ENCODE data around the gene TBXA2R.
A peak's percentile ranks its signal among the peaks of the same experiment; 100 is the strongest.

The TBXA2R gene

DNA sequence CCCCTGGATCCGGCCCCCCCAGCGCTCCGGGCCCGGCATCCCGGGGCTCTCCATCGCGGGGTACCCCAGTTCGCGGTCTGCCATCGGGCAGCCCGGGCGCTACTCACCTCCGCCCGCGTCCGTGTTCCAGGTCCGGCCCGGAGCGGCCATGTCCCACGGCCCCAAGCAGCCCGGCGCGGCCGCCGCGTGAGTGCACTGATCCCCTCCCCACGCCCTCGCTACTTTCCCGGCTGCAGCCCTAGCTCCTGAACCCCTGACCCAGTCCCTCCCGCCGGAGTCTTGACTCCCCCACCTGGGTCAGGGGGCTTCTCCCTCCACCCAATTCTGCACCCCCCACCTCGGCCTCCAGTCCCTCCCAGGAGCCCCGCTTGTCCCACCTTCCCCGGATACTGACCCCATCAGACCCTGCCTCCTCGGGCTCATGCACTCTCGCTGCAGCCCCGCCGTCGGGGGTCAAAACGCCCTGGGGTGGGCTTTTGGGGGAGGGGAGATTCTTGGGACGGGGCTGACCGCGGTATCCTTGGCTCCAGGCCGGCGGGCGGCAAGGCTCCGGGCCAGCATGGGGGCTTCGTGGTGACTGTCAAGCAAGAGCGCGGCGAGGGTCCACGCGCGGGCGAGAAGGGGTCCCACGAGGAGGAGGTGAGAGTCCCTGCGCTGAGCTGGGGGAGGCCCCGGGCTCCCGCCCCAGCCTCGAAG is 33.4 kb downstream of the TBXA2R start:
- peaks cover 22% of the 10 kb centered on the region for H4K20me1 ChIP-seq (ENCODE audit: insufficient read depth, low read length, poor library complexity, severe bottlenecking)
- H2AFZ ChIP-seq (ENCODE audit: low read length): 0 out of 2 replicates have a peak overlapping the region, but pooled peaks have one; percentile 32
- H3K4me3 ChIP-seq (ENCODE audit: low read length, poor library complexity, severe bottlenecking): peak overlapping the region; percentile 99
- TF ChIP-seq, protein P1, sequence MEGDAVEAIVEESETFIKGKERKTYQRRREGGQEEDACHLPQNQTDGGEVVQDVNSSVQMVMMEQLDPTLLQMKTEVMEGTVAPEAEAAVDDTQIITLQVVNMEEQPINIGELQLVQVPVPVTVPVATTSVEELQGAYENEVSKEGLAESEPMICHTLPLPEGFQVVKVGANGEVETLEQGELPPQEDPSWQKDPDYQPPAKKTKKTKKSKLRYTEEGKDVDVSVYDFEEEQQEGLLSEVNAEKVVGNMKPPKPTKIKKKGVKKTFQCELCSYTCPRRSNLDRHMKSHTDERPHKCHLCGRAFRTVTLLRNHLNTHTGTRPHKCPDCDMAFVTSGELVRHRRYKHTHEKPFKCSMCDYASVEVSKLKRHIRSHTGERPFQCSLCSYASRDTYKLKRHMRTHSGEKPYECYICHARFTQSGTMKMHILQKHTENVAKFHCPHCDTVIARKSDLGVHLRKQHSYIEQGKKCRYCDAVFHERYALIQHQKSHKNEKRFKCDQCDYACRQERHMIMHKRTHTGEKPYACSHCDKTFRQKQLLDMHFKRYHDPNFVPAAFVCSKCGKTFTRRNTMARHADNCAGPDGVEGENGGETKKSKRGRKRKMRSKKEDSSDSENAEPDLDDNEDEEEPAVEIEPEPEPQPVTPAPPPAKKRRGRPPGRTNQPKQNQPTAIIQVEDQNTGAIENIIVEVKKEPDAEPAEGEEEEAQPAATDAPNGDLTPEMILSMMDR (conservative IDR thresholded peaks at IDR 0.05; ENCODE audit: low read length): no peak
- TF ChIP-seq EZH2phosphoT487 (IDR thresholded peaks at IDR 0.05; ENCODE audit: borderline replicate concordance): no peak
- H3K36me3 ChIP-seq (ENCODE audit: insufficient read depth, low read length): peaks cover 7% of the 10 kb centered on the region; the same call in 1 of the 2 replicates
- H3K9me3 ChIP-seq (ENCODE audit: insufficient read depth, low read depth, low read length): no peaks in the 10 kb centered on the region
- peak overlapping the region; percentile 87 for H3K9ac ChIP-seq (ENCODE audit: low read depth, low read length, poor library complexity, severe bottlenecking)
- no peaks in the 10 kb centered on the region for H3K27me3 ChIP-seq (ENCODE audit: insufficient read depth, low read length, poor library complexity, severe bottlenecking)
- H3K9me2 ChIP-seq (replicated peaks; ENCODE audit: low read depth, low read length): no peaks in the 10 kb centered on the region
- H3K4me1 ChIP-seq (ENCODE audit: insufficient read depth, low read length, poor library complexity, severe bottlenecking): peaks cover 8% of the 10 kb centered on the region
- peaks cover 9% of the 10 kb centered on the region for H3K79me2 ChIP-seq (ENCODE audit: insufficient read depth, low read length)
- H3K4me2 ChIP-seq (ENCODE audit: low read depth, low read length, poor library complexity, severe bottlenecking): peak overlapping the region; percentile 85
- no peaks in the 10 kb centered on the region for H3F3A ChIP-seq (ENCODE audit: low read depth)

DNA sequence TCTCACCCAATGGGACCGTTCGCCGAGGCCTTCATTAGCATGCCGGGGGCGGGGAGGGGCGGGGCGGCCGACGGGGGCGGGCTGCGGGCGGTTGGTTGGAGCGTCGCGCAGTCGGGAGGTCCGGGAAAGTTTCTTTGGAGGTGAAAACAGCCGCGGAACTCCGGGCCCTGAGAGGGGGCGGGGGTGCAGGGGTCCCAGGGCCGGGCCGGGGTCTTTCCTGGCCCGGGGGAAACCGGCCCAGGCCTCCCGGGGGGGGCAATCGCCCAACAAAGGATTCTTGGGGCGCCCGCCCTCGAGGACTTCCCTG is 33.9 kb downstream of the TBXA2R start, which contains the start of gene HMG20B:
Gene HMG20B (plus strand): TSS at position 90 of the 307 bp plus-strand sequence. CDS start 366 bp downstream, outside the sequence.
- Histone ChIP-seq H3K9me3 (ENCODE audit: insufficient read depth, low read depth, low read length) (no peaks in the 10 kb centered on the region), H3K79me2 (ENCODE audit: insufficient read depth, low read length) (peaks cover 9% of the 10 kb centered on the region), H3K9ac (ENCODE audit: low read depth, low read length, poor library complexity, severe bottlenecking) (peak within 1 kb of the TSS; percentile 87), H3K9me2 (replicated peaks; ENCODE audit: low read depth, low read length) (no peaks in the 10 kb centered on the region), H3K36me3 (ENCODE audit: insufficient read depth, low read length) (peaks cover 7% of the 10 kb centered on the region; the same call in 1 of the 2 replicates), H2AFZ (ENCODE audit: low read length) (peak within 1 kb of the TSS; percentile 64), H4K20me1 (ENCODE audit: insufficient read depth, low read length, poor library complexity, severe bottlenecking) (peaks cover 22% of the 10 kb centered on the region), H3K4me2 (ENCODE audit: low read depth, low read length, poor library complexity, severe bottlenecking) (peak within 1 kb of the TSS; percentile 85), H3K4me3 (ENCODE audit: low read length, poor library complexity, severe bottlenecking) (peak within 1 kb of the TSS; percentile 99), H3F3A (ENCODE audit: low read depth) (no peaks in the 10 kb centered on the region), H3K27me3 (ENCODE audit: insufficient read depth, low read length, poor library complexity, severe bottlenecking) (no peaks in the 10 kb centered on the region), H3K4me1 (ENCODE audit: insufficient read depth, low read length, poor library complexity, severe bottlenecking) (peaks cover 8% of the 10 kb centered on the region)
- TF ChIP-seq, protein P1 (conservative IDR thresholded peaks at IDR 0.05; ENCODE audit: low read length): no peak
- no peak for TF ChIP-seq EZH2phosphoT487 (IDR thresholded peaks at IDR 0.05; ENCODE audit: borderline replicate concordance)

DNA sequence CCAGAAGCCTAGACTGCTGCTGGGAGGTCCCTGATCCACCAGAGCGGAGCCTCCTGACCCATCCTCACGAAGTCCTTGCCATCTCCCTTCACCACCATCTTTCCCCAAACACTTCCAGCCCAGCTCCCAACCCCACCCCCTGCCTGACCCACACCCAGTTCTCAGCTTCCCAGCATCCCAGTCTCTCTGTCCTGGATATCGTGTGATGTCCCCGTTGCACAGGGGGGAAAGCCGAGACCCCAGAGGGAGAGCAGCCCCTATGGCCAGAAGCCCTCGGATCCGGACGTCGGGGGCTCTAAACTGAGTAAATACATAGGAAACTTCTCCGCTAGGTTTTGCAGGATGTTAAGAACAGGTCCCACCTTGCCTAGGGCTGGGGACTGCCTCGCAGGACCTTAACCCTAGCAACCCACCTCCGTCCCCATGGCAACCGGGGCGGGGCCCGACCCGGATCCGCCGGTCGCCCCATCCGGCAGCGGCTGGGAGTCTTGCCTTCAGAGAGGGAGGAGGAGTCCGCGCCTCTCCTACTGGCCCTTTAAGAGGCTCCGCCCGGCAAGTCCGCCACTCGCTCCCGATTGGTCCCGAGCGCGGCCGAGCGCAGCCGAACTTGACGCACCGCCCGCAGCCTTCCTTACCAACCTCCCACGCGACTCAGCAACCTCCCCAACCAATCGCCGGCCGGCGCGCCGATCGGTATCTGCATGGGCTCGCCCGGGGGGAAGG is 34.4 kb downstream of the TBXA2R start:
- Histone ChIP-seq H3K9me3 (ENCODE audit: insufficient read depth, low read depth, low read length) (no peaks in the 10 kb centered on the region), H3K9ac (ENCODE audit: low read depth, low read length, poor library complexity, severe bottlenecking) (peak overlapping the region; percentile 49), H3K4me3 (ENCODE audit: low read length, poor library complexity, severe bottlenecking) (peak overlapping the region; percentile 69), H3K27me3 (ENCODE audit: insufficient read depth, low read length, poor library complexity, severe bottlenecking) (no peaks in the 10 kb centered on the region), H3K79me2 (ENCODE audit: insufficient read depth, low read length) (peaks cover 9% of the 10 kb centered on the region), H2AFZ (ENCODE audit: low read length) (peak overlapping the region; percentile 64), H3K4me1 (ENCODE audit: insufficient read depth, low read length, poor library complexity, severe bottlenecking) (peaks cover 8% of the 10 kb centered on the region), H3K4me2 (ENCODE audit: low read depth, low read length, poor library complexity, severe bottlenecking) (peak overlapping the region; percentile 82), H4K20me1 (ENCODE audit: insufficient read depth, low read length, poor library complexity, severe bottlenecking) (peaks cover 22% of the 10 kb centered on the region), H3F3A (ENCODE audit: low read depth) (no peaks in the 10 kb centered on the region), H3K9me2 (replicated peaks; ENCODE audit: low read depth, low read length) (no peaks in the 10 kb centered on the region), H3K36me3 (ENCODE audit: insufficient read depth, low read length) (peaks cover 7% of the 10 kb centered on the region; the same call in 1 of the 2 replicates)
- TF ChIP-seq, protein P1 (conservative IDR thresholded peaks at IDR 0.05; ENCODE audit: low read length): no peak
- no peak for TF ChIP-seq EZH2phosphoT487 (IDR thresholded peaks at IDR 0.05; ENCODE audit: borderline replicate concordance)

All from Loucy (cell line).